Upper lobe of left lung (tissue), 6 donors: Measurements from ENCODE around the gene LTB. TPM values are rescaled to one million over a fixed set of nuclear protein-coding genes. Genes with fewer than 3 reads are reported as not detected.

ENCODE experiments used
- ATAC-seq, 2 donors: fragments of 200-7000 bp; cut with Tn5 transposase; one replicate each; pipeline ENCODE4 v1.9.1; 2022; ENCODE audit warnings: mild to moderate bottlenecking in 2 of 2, moderate library complexity in 2 of 2; ENCODE audit not compliant: low FRiP score in 2 of 2
- DNase-seq, 2 donors: peaks; one replicate each; pipeline ENCODE4 v3.0.0-alpha.2; 2019 to 2020
- H3K27ac ChIP-seq, 4 donors: fragments of 200-600 bp; sonication (generic); one replicate each; pipeline ENCODE4 v1.5.1; 2016 to 2019
- H3K27me3 ChIP-seq, 4 donors: fragments of 200-600 bp; sonication (generic); one replicate each; pipeline ENCODE4 v1.5.1; 2017 to 2019
- H3K36me3 ChIP-seq, 4 donors: fragments of 200-600 bp; sonication (generic); one replicate each; pipeline ENCODE4 v1.5.1; 2016 to 2019
- H3K4me1 ChIP-seq, 4 donors: fragments of 200-600 bp; sonication (generic); one replicate each; pipeline ENCODE4 v1.5.1; 2018 to 2019
- H3K4me3 ChIP-seq, 4 donors: fragments of 200-600 bp; sonication (generic); one replicate each; pipeline ENCODE4 v1.5.1; 2017 to 2019; ENCODE audit warnings: mild to moderate bottlenecking in 2 of 4, moderate library complexity in 1 of 4
- H3K9me3 ChIP-seq, 4 donors: fragments of 200-600 bp; sonication (generic); one replicate each; pipeline ENCODE4 v1.5.1; 2018 to 2019
- EP300 ChIP-seq, 4 donors: sonication (generic); formaldehyde crosslinking; IDR thresholded peaks; one replicate each; pipeline ENCODE4 v1.5.1; 2017; ENCODE audit warnings: antibody characterized with exemption in 4 of 4, control low read depth in 2 of 4
- POLR2A ChIP-seq, 4 donors: fragments of 450-650 bp; IDR thresholded peaks; one replicate each; pipeline ENCODE4 v1.5.1; 2016 to 2017; ENCODE audit warnings: antibody characterized with exemption in 4 of 4, mild to moderate bottlenecking in 2 of 4
- POLR2AphosphoS5 ChIP-seq, 2 donors: sonication (generic); formaldehyde crosslinking; IDR thresholded peaks; one replicate each; pipeline ENCODE4 v1.5.1; 2017; ENCODE audit warnings: antibody characterized with exemption in 2 of 2
- WGBS, 2 donors: methylation state at CpG; one replicate each; pipeline ENCODE4 v1.1.5; 2017 to 2018; 5-methylcytosine and 5-hydroxymethylcytosine counted together
- small RNA-seq, 4 donors: library from RNA; depleted of rRNA; stranded (forward); fragments of <200 nt; gene quantifications; one replicate each; pipeline ENCODE3, GENCODE V24; 2016
- total RNA-seq, 6 donors: library from RNA; depleted of rRNA in 4 of 6; stranded (reverse); fragments of >200 nt in 4 of 6; gene quantifications; one replicate each; pipeline versions ENCODE4 v1.1.0 to v1.2.1, GENCODE V29; 2016 to 2021
- TF ChIP-seq, protein P1 (sequence below), 6 experiments: fragments of 450-650 bp in 4 of 6; fragments of 200-600 bp in 2 of 6; sonication (generic) in 2 of 6; IDR thresholded peaks; one replicate each; pipeline ENCODE4 v1.5.1; 2016 to 2019; ENCODE audit warnings: antibody characterized with exemption in 6 of 6
- donor health status: DM: no; HTN: no; CAD: no; lungs with moderate emphysema.
- donor health status: DM: no; HTN: yes; CAD: no; lungs with severe emphysema.

The LTB gene
- total RNA-seq, 6 donors from 2014 or later: 1.3 to 18.7 (median 8.2) TPM; not detected in 3

DNA sequence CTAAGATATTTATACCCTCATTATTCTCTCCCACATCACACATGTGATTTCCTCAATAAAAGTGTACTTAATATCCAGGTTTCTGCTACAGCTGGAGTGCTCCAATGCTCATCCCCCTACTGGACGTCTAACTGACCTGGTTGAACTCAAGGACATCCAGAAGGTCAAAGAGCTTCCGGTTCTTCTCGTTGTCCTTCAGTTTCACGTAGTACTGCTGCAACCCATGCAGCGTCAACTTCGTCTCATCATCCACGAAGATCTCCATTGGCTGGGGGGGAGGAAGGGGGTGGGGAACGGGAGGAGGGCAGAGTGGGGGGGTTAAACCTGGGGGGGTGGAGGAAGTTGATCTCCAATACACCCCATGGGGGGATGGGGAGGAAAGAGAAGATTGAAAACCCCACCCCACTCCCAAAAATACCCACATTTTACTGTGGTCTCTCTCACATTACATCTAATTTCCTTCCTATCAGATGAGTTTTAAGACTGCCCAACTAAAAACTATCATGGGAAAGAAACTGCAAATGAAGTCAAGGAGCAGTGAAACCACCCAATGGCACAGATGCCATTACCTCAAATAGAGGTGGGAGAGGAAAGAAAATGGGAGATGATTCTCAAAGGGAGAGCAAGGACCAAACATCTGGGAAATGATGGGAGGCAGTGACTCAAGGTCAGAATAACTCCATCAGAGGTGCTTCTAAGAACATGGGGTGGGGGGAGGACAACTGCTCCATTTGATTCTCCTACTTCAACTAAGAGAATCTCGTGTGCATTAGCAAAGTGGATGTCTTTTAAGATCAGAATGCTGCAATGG is 49.4 kb downstream of the LTB start:
- H3K27me3 ChIP-seq: no peaks in the 10 kb centered on the region
- H3K4me3 ChIP-seq: no peak overlapping the region
- no peak overlapping the region for H3K27ac ChIP-seq
- WGBS, 2 donors: 66 to 70% methylated on average over 9 of the region's 9 CpGs
- no peak for ATAC-seq
- peaks cover 54 to 90% (median 83%) of the 10 kb centered on the region in 4 donors for H3K36me3 ChIP-seq
- H3K9me3 ChIP-seq: no peaks in the 10 kb centered on the region
- H3K4me1 ChIP-seq: no peaks in the 10 kb centered on the region
- TF ChIP-seq, protein P1, sequence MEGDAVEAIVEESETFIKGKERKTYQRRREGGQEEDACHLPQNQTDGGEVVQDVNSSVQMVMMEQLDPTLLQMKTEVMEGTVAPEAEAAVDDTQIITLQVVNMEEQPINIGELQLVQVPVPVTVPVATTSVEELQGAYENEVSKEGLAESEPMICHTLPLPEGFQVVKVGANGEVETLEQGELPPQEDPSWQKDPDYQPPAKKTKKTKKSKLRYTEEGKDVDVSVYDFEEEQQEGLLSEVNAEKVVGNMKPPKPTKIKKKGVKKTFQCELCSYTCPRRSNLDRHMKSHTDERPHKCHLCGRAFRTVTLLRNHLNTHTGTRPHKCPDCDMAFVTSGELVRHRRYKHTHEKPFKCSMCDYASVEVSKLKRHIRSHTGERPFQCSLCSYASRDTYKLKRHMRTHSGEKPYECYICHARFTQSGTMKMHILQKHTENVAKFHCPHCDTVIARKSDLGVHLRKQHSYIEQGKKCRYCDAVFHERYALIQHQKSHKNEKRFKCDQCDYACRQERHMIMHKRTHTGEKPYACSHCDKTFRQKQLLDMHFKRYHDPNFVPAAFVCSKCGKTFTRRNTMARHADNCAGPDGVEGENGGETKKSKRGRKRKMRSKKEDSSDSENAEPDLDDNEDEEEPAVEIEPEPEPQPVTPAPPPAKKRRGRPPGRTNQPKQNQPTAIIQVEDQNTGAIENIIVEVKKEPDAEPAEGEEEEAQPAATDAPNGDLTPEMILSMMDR (IDR thresholded peaks at IDR 0.05): no peak
- TF ChIP-seq POLR2A (IDR thresholded peaks at IDR 0.05) (no peak), POLR2AphosphoS5 (IDR thresholded peaks at IDR 0.05) (no peak), EP300 (IDR thresholded peaks at IDR 0.05) (no peak)
- no peak for DNase-seq

DNA sequence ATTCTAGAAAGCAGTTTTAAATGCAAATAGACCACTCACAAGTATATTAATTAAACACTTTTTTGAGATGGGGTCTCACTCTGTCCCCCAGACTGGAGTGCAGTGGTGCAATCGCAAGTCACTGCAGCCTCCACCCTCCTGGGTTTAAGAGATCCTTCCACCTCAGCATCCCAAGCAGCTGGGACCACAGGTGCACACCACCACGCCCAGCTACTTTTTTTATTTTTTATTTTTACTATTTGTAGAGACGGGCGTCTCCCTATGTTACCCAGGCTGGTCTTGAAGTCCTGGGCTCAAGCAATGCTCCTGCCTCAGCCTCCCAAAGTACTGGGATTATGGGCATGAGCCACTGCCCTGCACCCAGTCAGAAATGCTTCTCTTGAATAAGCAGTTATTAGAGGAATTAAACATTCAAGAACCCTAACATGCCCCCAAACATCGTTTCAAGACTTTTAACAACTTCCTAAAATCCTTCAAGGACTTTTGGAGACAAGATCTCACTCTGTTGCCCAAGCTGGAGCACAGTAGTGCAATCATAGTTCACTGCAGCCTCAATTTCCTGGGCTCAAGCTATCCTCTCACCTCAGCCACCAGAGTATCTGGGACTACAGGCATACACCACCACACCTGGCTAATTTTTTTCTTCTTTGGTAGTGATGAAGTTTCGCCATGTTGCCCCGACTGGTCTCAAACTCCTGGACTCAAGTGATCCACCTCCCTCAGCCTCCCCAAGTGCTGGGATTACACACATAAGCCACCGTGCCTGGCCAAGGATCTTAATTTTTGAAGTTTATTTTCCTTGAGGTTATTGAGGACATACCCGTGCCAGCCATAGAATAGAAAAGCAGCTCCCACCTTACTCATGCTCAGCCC is 50.2 kb downstream of the LTB start:
- Histone ChIP-seq H3K4me1 (no peaks in the 10 kb centered on the region), H3K9me3 (no peaks in the 10 kb centered on the region), H3K27me3 (no peaks in the 10 kb centered on the region), H3K27ac (no peak overlapping the region), H3K36me3 (peaks cover 51 to 82% (median 75%) of the 10 kb centered on the region in 4 donors), H3K4me3 (no peak overlapping the region)
- TF ChIP-seq POLR2A (IDR thresholded peaks at IDR 0.05) (no peak), EP300 (IDR thresholded peaks at IDR 0.05) (no peak), POLR2AphosphoS5 (IDR thresholded peaks at IDR 0.05) (no peak)
- TF ChIP-seq, protein P1 (IDR thresholded peaks at IDR 0.05): no peak
- WGBS, 2 donors: 73 to 75% methylated on average over 9 of the region's 9 CpGs
- DNase-seq (no peak), ATAC-seq (no peak)

DNA sequence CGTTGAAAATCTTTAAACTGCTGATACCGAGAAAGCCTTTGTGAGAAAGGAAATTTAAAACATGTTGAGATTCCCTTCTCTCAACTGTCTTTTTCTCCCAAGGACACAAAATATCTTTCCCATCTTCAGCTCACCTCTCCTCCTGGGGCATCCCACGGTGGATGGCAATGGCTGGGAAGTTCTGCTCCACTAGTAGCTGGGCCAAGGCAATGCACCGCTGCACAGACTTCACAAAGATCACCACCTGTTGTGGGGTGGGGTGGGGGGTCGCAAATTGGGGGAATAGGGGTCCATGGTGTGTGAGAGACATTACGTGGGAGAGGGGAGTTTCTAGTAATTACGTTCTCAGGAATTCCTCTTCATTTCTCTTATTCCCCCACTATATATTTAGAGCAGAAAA is 51.1 kb downstream of the LTB start:
- ATAC-seq (no peak), DNase-seq (no peak)
- H3K36me3 ChIP-seq: peaks cover 45 to 73% (median 66%) of the 10 kb centered on the region in 4 donors
- H3K27me3 ChIP-seq: no peaks in the 10 kb centered on the region
- H3K4me3 ChIP-seq: no peak overlapping the region
- TF ChIP-seq POLR2AphosphoS5 (IDR thresholded peaks at IDR 0.05): no peak
- TF ChIP-seq, protein P1 (IDR thresholded peaks at IDR 0.05): no peak
- no peak for TF ChIP-seq POLR2A (IDR thresholded peaks at IDR 0.05)
- no peak for TF ChIP-seq EP300 (IDR thresholded peaks at IDR 0.05)
- H3K4me1 ChIP-seq: peaks cover 0 to 6% (median 0%) of the 10 kb centered on the region in 4 donors
- H3K9me3 ChIP-seq: no peaks in the 10 kb centered on the region
- no peak overlapping the region for H3K27ac ChIP-seq
- WGBS, 2 donors: 93 to 95% methylated on average over 7 of the region's 7 CpGs

DNA sequence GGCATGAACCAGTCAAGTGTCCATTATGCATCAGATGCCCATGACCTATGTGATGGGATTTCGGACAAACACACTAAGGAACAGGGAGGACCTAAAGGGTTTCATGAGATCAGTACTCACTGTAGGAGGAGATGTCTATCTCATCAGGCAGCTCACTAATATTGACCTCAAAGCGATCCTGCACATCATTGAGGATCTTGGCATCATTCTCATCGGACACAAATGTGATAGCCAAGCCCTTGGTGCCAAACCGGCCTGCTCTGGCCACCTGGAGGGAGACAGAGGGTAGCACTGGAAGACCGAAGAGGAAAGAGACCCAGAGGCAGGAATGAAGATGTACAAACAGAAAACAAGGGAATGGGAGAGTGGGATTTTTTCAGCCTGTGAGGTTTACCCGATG is 51.6 kb downstream of the LTB start:
- ATAC-seq: no peak
- Histone ChIP-seq H3K36me3 (peaks cover 40 to 68% (median 61%) of the 10 kb centered on the region in 4 donors), H3K9me3 (no peaks in the 10 kb centered on the region), H3K4me3 (no peak overlapping the region), H3K4me1 (peaks cover 0 to 11% (median 2%) of the 10 kb centered on the region in 4 donors), H3K27me3 (no peaks in the 10 kb centered on the region), H3K27ac (no peak overlapping the region)
- DNase-seq: no peak
- TF ChIP-seq POLR2AphosphoS5 (IDR thresholded peaks at IDR 0.05) (no peak), POLR2A (IDR thresholded peaks at IDR 0.05) (no peak), EP300 (IDR thresholded peaks at IDR 0.05) (no peak)
- TF ChIP-seq, protein P1 (IDR thresholded peaks at IDR 0.05): no peak
- 64 to 94% methylated on average over 5 to 6 of the region's 6 CpGs for WGBS, 2 donors

Small RNA genes within 50 kb of the gene (small RNA-seq; reads per million reads assigned to genes)
- 2.2 to 6.4 (median 2.6) reads per million in 4 donors for gene SNORA38
- 49.4 to 268 (median 167) reads per million in 4 donors for gene SNORD117
- gene SNORD84: 0 reads per million in 4 donors
- 0 reads per million in 4 donors for gene UQCRHP1

Other genes starting within 250 kb of the LTB start
- gene HLA-B, start 225.2 kb downstream of the LTB start, total RNA-seq: 1,000 to 10,000 TPM; 1,716 to 2,968 (median 2,484) TPM
- gene MICA, start 178.8 kb downstream of the LTB start, total RNA-seq: 10 to 100 TPM; 21.6 to 81.7 (median 31.4) TPM
- 10 to 100 TPM in 4 of 6 donors, 1 to 10 TPM in 2; 4.9 to 14.4 (median 11.3) TPM for gene MICB, start 84.3 kb downstream of the LTB start, total RNA-seq
- gene MCCD1, start 53.5 kb downstream of the LTB start, total RNA-seq: not detected
- 100 to 1,000 TPM; 201 to 541 (median 270) TPM for gene DDX39B, start 40.4 kb downstream of the LTB start, total RNA-seq
- gene ATP6V1G2, start 35.8 kb downstream of the LTB start, total RNA-seq: 1 to 10 TPM in 4 of 6 donors, under 1 TPM in 2; 0.55 to 2.0 (median 1.1) TPM
- gene NFKBIL1, start 34.8 kb downstream of the LTB start, total RNA-seq: 10 to 100 TPM; 18.2 to 45.1 (median 23.8) TPM
- gene LTA, start 10.1 kb downstream of the LTB start, total RNA-seq: 1 to 10 TPM in 2 of 6 donors, not detected in 4; 1.6 to 1.8 TPM
- 1 to 10 TPM in 5 of 6 donors, under 1 TPM in 1; 0.33 to 6.6 (median 2.9) TPM for gene TNF, start 6.9 kb downstream of the LTB start, total RNA-seq
- 100 to 1,000 TPM in 1 of 6 donors, 10 to 100 TPM in 3, 1 to 10 TPM in 2; 7.7 to 132 (median 33.5) TPM for gene LST1, start 3.9 kb upstream of the LTB start, total RNA-seq
- 1 to 10 TPM in 1 of 6 donors, under 1 TPM in 3, not detected in 2; 0.54 to 2.0 (median 0.70) TPM for gene NCR3, start 10.6 kb upstream of the LTB start, total RNA-seq
- 100 to 1,000 TPM in 1 of 6 donors, 10 to 100 TPM in 5; 18.5 to 106 (median 79.7) TPM for gene AIF1, start 32.8 kb upstream of the LTB start, total RNA-seq
- gene PRRC2A, start 38.3 kb upstream of the LTB start, total RNA-seq: 100 to 1,000 TPM in 4 of 6 donors, 10 to 100 TPM in 2; 80.1 to 154 (median 125) TPM
- 100 to 1,000 TPM; 190 to 421 (median 294) TPM for gene BAG6, start 70.2 kb upstream of the LTB start, total RNA-seq
- 1 to 10 TPM in 5 of 6 donors, under 1 TPM in 1; 0.89 to 4.3 (median 2.1) TPM for gene APOM, start 73.5 kb upstream of the LTB start, total RNA-seq
- gene C6orf47, start 78.4 kb upstream of the LTB start, total RNA-seq: 10 to 100 TPM; 25.0 to 30.1 (median 28.4) TPM
- 10 to 100 TPM; 12.0 to 45.1 (median 16.6) TPM for gene GPANK1, start 82.6 kb upstream of the LTB start, total RNA-seq
- 100 to 1,000 TPM; 105 to 172 (median 130) TPM for gene CSNK2B, start 83.7 kb upstream of the LTB start, total RNA-seq
- gene LY6G5B, start 87.6 kb upstream of the LTB start, total RNA-seq: 10 to 100 TPM in 4 of 6 donors, 1 to 10 TPM in 2; 6.7 to 22.0 (median 12.3) TPM
- 1 to 10 TPM in 4 of 6 donors, not detected in 2; 1.8 to 4.4 (median 3.1) TPM for gene LY6G5C, start 98.6 kb upstream of the LTB start, total RNA-seq
- 10 to 100 TPM; 42.1 to 62.5 (median 51.6) TPM for gene ABHD16A, start 120.9 kb upstream of the LTB start, total RNA-seq
- gene LY6G6F, start 124.4 kb upstream of the LTB start, total RNA-seq: 1 to 10 TPM in 4 of 6 donors, under 1 TPM in 2; 0.63 to 9.4 (median 1.7) TPM
- gene LY6G6D, start 132.9 kb upstream of the LTB start, total RNA-seq: not detected
- under 1 TPM in 1 of 6 donors, not detected in 5; 0.23 TPM for gene LY6G6C, start 139.3 kb upstream of the LTB start, total RNA-seq
- 1 to 10 TPM in 3 of 6 donors, under 1 TPM in 2, not detected in 1; 0.30 to 4.1 (median 1.2) TPM for gene MPIG6B, start 140.9 kb upstream of the LTB start, total RNA-seq
- 100 to 1,000 TPM in 2 of 6 donors, 10 to 100 TPM in 4; 46.6 to 157 (median 83.7) TPM for gene DDAH2, start 146.9 kb upstream of the LTB start, total RNA-seq
- 100 to 1,000 TPM; 138 to 497 (median 277) TPM for gene CLIC1, start 154.1 kb upstream of the LTB start, total RNA-seq
- 10 to 100 TPM in 4 of 6 donors, 1 to 10 TPM in 2; 7.3 to 52.4 (median 13.1) TPM for gene MSH5, start 157.6 kb upstream of the LTB start, total RNA-seq
- gene SAPCD1, start 180.2 kb upstream of the LTB start, total RNA-seq: 10 to 100 TPM in 1 of 6 donors, 1 to 10 TPM in 5; 1.1 to 15.7 (median 5.3) TPM
- gene VWA7, start 194.9 kb upstream of the LTB start, total RNA-seq: 1 to 10 TPM; 4.0 to 7.4 (median 6.6) TPM
- gene VARS1, start 213.3 kb upstream of the LTB start, total RNA-seq: 10 to 100 TPM; 21.2 to 67.8 (median 39.7) TPM
- 10 to 100 TPM in 5 of 6 donors, 1 to 10 TPM in 1; 5.0 to 44.9 (median 20.9) TPM for gene LSM2, start 224.5 kb upstream of the LTB start, total RNA-seq
- 1 to 10 TPM in 5 of 6 donors, under 1 TPM in 1; 0.89 to 3.1 (median 2.0) TPM for gene HSPA1L, start 232.9 kb upstream of the LTB start, total RNA-seq
- gene HSPA1A, start 233.1 kb upstream of the LTB start, total RNA-seq: 100 to 1,000 TPM in 5 of 6 donors, 10 to 100 TPM in 1; 80.7 to 236 (median 144) TPM
- gene HSPA1B, start 245.3 kb upstream of the LTB start, total RNA-seq: 100 to 1,000 TPM in 5 of 6 donors, 10 to 100 TPM in 1; 92.2 to 177 (median 127) TPM